GM19467 (cell line): ENCODE data around the gene PPHLN1.
"Not testable (repeated sequence)": the region's sequence is repeated elsewhere in the genome, so short reads cannot be mapped to it uniquely, and the experiment has no call there.

Experiments used
- ATAC-seq: cut with Tn5 transposase; IDR thresholded peaks from one replicate; pipeline ENCODE4 v1.9.1; 2021; ENCODE audit warnings: mild to moderate bottlenecking, moderate library complexity; ENCODE audit not compliant: unreplicated experiment

The PPHLN1 gene

DNA sequence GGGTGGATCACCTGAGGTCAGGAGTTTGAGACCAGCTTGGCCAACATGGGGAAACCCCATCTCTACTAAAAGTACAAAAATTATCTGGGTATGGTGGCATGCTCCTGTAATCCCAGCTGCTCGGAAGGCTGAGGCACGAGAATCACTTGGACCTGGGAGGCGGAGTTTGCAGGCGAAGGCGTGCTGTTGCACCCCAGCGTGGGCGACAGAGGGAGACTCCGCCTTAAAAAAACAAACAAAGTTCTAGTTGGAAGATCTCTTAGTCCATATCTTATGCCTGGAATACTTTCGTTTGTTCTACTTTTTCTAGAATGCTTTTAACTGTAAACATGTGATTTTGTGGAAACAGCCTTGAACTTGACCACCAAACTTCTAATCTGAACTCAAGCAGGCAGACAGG lies 38.7 kb downstream of the PPHLN1 start:
- ATAC-seq = no peak

DNA sequence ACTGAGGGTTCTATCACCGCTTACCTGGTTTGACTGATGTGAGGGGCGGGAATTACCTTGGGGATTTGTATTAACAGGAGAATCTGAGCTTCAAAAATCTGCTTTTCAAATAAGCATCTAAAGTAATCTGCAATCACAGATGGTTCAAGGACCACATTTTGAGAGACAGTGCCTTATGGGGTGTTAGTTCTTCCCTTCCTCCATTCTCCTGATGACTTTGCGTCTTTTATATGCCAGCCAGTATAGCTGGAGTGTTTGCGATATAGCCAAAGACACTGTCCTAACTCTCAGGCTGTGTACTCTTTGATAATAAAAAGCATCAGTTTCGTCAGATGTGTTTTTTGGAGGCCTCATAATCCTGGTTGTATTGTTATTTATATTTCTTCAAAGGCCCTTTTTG lies 39.5 kb downstream of the PPHLN1 start:
- no peak for ATAC-seq

DNA sequence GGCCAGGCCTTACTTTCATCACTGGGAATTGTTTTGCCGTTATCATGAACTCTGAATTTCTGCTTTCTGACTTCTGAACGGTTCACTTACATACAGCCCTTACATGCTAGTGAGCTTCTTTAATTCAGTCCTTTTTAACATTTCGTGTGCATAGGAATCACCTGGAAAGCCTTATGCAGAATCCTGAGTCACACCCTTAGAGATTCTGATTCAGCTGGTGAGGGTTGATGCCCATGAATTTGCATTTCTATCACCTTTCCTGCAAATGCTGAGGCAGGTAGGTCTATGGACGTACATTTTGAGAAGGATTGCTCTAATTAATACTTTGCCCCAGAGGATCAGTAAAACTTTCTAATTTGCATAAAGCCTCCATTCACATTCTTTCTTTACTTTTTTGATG lies 44.0 kb downstream of the PPHLN1 start:
- no peak for ATAC-seq

DNA sequence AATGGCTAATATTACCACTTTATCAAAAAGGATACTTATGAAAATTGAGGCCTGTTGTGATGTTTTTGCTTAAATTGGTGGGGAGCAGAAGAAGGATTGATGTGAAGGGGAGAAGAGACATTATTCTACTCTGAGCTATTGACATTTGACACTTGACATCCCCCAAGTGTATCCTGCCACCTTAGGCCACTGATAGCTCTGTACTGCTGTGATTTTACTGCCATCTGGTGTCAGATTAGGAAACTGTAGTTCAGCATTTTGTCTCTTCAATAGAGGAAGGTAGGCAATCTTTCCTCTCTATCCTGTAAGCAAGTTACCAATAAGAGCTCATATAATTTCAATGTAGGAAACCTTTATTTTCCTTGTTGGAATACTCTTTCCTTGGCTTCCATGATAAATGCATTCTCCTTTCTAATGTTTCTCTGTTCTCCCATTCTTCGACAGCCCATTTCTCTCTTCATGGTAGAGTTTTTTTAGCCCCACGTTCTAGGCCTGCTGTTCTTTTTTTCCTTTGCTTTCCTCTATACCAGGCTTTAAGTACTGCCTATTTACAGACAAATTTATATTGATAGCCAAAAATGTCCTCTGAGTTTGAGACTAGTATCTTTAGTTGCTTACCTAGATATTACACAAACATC lies 46.3 kb downstream of the PPHLN1 start:
- peak; percentile 85 for ATAC-seq

- ATAC-seq = no peak
Observed at GRCh38 chr12:42373669-42374068, 47.7 kb downstream of the PPHLN1 start.

DNA sequence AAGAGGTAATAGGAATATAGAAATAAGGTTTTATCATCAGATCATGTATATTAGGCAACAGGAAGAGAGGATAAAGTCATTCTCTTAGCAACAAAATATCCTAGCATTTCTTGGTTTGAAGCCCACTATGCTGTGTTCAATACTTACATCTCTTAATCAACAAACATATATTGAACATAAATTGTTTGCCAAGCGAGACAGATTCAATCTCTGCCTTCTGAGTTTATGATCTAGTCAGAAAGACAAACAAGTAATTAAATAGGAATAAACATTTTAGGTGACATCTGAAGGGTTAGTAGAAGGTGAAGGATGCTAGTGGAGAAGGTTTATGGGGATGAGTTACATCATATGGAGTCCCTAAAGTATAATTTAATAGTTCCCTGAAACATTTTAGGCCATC lies 54.8 kb downstream of the PPHLN1 start:
- ATAC-seq = no peak

- ATAC-seq = no peak
Observed at GRCh38 chr12:42382013-42382696, 56.2 kb downstream of the PPHLN1 start.

GRCh38 chr12:42385326-42385841 lies 59.4 kb downstream of the PPHLN1 start:
- ATAC-seq = no peak

DNA sequence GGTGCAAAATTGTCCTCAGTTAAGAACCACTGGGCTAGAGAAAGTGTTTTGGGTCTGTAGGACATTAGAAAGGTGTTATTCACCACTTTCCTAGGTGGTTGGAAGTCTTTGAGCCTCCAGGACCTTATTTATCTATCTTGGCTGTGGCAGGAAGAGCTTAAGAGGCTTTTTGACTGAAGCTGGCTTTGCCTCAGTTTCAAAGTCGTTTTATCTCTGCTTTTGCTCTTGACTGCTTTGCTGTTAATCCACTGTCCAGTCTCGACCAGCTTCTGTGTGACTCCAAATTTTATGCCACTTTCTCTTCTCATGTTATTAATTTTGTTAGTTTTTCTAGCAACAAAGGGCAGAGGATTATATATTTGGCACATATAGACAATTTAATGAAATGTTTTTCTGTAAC lies 60.3 kb downstream of the PPHLN1 start:
- no peak for ATAC-seq

- not testable (repeated sequence) for ATAC-seq
Observed at GRCh38 chr12:42388086-42388485, 62.1 kb downstream of the PPHLN1 start.

GRCh38 chr12:42394429-42394828 lies 68.5 kb downstream of the PPHLN1 start:
- no peak for ATAC-seq

DNA sequence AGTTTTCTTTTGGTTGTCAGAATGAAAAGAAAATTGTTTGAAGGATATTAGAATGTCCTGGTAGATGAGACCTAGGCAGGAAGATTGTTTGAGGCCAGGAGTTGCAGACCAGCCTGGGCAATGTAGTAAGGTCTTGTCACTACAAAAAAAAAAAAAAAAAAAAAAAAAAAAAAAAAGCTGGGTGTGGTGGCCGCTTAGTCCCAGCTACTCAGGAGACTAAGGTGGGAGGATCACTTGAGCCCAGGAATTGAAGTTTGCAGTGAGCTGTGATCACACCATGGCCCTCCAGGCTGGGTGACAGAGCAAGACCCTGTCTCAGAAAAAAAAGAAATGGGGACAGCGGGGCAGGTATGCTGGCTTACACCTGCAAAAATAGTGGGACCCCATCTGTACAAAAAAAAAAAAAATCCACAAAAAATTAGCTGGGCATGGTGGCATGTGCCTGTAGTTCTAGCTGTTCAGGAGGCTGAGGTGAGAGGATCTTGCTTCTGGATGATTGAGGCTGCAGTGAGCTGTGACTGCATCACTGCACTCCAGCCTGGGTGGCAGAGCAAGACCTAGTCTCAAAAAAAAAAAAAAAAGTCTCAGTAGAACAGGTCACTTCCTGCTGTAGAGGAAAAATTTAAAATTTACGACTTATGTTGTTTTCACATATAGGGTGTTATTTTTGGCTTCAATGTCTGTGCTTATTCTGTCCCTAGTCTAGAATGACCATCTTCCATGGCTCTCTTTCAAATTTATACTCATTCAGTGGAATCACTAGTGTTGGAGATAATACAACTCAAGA lies 70.7 kb downstream of the PPHLN1 start:
- no peak for ATAC-seq

DNA sequence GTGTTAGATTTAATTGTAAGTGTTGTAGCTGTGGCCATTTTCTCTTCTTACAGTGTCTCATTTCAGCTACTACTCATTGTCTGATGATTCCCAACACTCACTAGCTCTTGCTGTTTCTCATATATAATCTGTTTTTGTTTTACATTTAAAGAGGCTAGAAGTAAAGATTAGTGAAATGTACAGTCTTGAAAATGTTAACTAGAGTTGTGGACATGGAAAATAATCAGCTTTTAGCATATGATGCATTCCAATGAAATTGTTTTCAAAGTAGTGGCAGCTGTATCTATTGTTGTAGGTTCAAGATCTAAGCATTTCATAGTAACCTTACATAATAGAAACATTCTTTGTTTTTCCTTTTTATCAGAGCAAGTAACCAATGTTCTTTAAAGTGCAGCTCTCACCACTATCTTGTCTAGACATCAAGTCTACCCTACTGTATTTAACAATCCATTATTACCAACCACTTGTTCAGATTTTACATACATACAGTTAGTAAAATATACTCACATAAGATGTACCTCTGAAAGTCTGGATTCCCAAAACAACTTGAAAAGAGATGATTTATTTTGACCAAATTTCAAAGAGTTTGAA lies 76.9 kb downstream of the PPHLN1 start:
- ATAC-seq = no peak

DNA sequence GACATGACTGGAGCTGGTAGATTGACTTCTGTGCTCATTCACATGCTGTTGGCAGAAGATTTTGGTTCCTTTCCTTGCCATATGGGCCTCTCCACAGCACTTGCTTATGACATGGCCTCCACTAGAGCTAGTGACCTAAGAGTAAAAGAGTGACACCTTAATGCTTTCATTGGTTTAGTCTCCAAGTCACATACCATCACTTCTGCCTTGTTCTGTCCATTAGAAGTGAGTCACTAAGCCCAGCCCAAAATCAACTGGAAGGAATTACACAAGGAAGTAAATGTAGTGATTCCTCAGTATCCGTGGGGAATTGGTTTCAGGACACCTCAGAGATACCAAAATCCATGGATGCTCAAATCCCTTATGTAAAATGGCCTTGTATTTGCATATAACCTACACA lies 81.3 kb downstream of the PPHLN1 start:
- ATAC-seq = no peak

GRCh38 chr12:42409471-42409870 lies 83.5 kb downstream of the PPHLN1 start:
- ATAC-seq = no peak

DNA sequence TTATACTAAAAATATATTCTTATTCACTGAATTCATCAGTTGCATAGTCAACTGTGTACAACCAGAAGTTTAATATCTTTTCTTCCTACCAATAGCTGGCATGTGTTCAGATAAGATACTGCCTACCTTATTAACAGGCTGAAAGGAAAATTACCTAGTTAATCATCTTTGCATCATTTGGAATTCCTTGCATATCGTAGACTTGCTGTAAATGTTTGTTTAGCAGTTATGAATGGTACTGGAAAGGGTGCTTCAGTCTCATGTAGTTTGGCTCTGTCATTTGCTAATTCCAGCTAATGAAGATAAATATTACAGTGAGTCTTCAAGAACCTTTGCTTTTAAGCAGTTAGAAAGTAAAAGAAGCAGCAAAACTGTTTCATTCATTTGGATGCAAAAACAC lies 84.4 kb downstream of the PPHLN1 start:
- no peak for ATAC-seq

- no peak for ATAC-seq
Observed at GRCh38 chr12:42420395-42420794, 94.4 kb downstream of the PPHLN1 start.

DNA sequence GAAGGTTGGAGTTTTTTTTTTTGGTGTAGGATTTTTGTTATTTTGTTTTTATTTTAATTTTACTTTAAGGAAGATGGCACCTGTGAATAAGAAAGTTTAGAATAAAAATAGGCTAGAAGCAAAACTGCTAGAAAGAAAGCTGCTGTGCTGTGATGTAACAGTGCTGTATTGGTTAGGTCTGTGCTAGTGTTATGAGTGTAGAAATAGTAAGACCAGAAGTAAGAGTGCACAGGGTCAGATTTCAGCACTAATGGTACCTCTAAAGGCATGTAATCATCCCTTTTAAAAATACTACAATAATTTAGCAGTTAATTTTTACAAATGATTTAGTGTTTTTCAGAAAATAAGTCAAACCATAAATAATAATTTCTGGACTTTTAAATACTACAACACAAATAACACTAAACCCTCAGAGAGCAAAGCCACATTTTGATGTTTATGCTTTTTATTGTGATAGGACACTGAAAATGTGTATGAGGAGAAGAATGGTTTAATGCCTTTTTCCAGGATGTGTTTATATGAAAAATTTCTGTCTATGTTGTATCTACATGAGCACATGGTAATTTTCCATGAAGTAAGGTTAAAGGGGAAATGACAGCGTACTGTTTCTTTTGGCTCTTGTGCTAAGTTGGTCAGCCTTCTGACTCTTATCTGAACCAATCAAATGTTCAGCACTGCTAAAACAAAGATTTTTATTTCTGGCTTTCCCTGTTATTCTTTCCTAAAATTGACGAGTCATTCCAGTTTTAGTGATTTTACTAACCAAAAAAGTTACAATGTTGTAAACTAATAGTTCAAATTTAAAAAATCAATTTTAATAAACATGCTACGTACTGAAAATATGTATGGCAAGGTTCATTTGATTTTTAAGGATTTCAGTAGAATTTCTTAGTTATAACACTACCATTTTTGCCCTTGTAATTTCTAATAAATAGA lies 96.1 kb downstream of the PPHLN1 start:
- peak; percentile 64 for ATAC-seq

- no peak for ATAC-seq
Observed at GRCh38 chr12:42422785-42423184, 96.8 kb downstream of the PPHLN1 start.

DNA sequence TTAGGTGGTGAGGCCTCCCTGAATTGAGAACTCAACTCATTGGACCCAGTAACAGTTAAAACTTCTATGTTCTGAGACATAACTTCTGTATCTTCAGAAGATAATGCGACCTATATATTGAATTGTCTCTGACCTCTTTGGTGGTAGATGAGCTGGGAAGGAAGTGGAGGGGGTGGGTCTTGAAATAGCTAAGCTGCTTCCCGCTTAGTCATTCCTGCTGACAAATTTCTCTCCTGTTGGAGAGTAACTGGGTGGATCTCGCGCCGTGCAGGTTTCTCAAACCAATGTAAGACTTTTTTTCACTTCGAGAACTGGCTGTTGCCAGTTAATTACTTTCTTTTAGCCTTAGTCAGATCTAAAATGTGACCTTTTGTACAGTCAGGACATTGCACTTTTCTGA lies 100.8 kb downstream of the PPHLN1 start:
- no peak for ATAC-seq
